ENCODE data around the gene NCL. TPM values are rescaled to one million over a fixed set of nuclear protein-coding genes. Genes with fewer than 3 reads are reported as not detected.

The NCL gene
- total RNA-seq, 1 experiment from 2014 or later = 1,077 TPM

- ATAC-seq (no peak), DNase-seq (ENCODE audit: low read depth, low spot score) (no peak)
- RAD21 ChIA-PET (ENCODE audit: low non-redundant PET in 1 of 2, low total read pairs in 2 of 2, uncharacterized antibody in 2 of 2, unreplicated experiment in 2 of 2) = no interaction called here
- BruUV-seq (replicated peaks) = TSS peak; percentile 90
- Histone ChIP-seq H4K20me1 (ENCODE audit: insufficient read depth) (no peaks in the 10 kb centered on the region), H3K9me2 (ENCODE audit: insufficient read depth) (no peaks in the 10 kb centered on the region), H3K9ac (ENCODE audit: low read length) (peak overlapping the region; percentile 93), H3K27ac (ENCODE audit: low read depth, low read length) (peak overlapping the region; percentile 61), H3K9me3 (ENCODE audit: control insufficient read depth in 1 of 2, insufficient read depth in 1 of 2, low read depth in 1 of 2, low read length in 2 of 2) (no peaks in the 10 kb centered on the region), H3K36me3 (ENCODE audit: control insufficient read depth in 1 of 2, insufficient read depth in 2 of 2, low read length in 2 of 2) (no peaks in the 10 kb centered on the region), H3K4me2 (ENCODE audit: low read length) (peak overlapping the region; percentile 96), H3K79me2 (ENCODE audit: insufficient read depth, low read length) (peaks cover 4% of the 10 kb centered on the region; the same call in 1 of the 2 replicates), H2AFZ (ENCODE audit: low read depth, low read length, poor library complexity, severe bottlenecking) (no peak overlapping the region), H3K27me3 (ENCODE audit: insufficient read depth, low read length) (no peaks in the 10 kb centered on the region), H3K4me3 (replicated peaks in 1 of 2; ENCODE audit: low read depth in 1 of 2, low read length in 2 of 2) (peak overlapping the region; percentile 53 to 87), H3K4me1 (ENCODE audit: control insufficient read depth in 1 of 2, insufficient read depth in 2 of 2, low read length in 2 of 2) (peaks cover 7 to 23% of the 10 kb centered on the region in 2 experiments)
- intact Hi-C loops (cut with micrococcal nuclease) = no loop called here
- no peak for TF ChIP-seq CEBPB (IDR thresholded peaks at IDR 0.05; ENCODE audit: low read depth)
- no peak for TF ChIP-seq ZNF274 (IDR thresholded peaks at IDR 0.05; ENCODE audit: low read depth, low read length)
- TF ChIP-seq EZH2phosphoT487 (IDR thresholded peaks at IDR 0.05; ENCODE audit: borderline replicate concordance) = no peak
- TF ChIP-seq SIN3A (IDR thresholded peaks at IDR 0.05; ENCODE audit: low read depth) = no peak; the same call in 1 of the 2 replicates
- no peak for TF ChIP-seq MAX (IDR thresholded peaks at IDR 0.05)
- CTCF ChIA-PET = no interaction called here
- POLR2A ChIA-PET = interaction anchor here (1.0 to 1.6 kb wide), 3 partner anchors 18 to 49 kb away, joined by 3 to 5 read pairs (median 3); partner anchors contain the start of gene NCL
Measured at GRCh38 chr2:231513746-231514224, 49.5 kb upstream of the NCL start.

- Histone ChIP-seq H3K27ac (ENCODE audit: low read depth, low read length) (no peak overlapping the region), H3K4me2 (ENCODE audit: low read length) (no peak overlapping the region), H3K9me2 (ENCODE audit: insufficient read depth) (no peaks in the 10 kb centered on the region), H3K4me3 (replicated peaks in 1 of 2; ENCODE audit: low read depth in 1 of 2, low read length in 2 of 2) (no peak overlapping the region), H4K20me1 (ENCODE audit: insufficient read depth) (no peaks in the 10 kb centered on the region), H2AFZ (ENCODE audit: low read depth, low read length, poor library complexity, severe bottlenecking) (no peak overlapping the region), H3K27me3 (ENCODE audit: insufficient read depth, low read length) (no peaks in the 10 kb centered on the region), H3K79me2 (ENCODE audit: insufficient read depth, low read length) (peaks cover 4% of the 10 kb centered on the region; the same call in 1 of the 2 replicates), H3K9me3 (ENCODE audit: control insufficient read depth in 1 of 2, insufficient read depth in 1 of 2, low read depth in 1 of 2, low read length in 2 of 2) (no peaks in the 10 kb centered on the region), H3K4me1 (ENCODE audit: control insufficient read depth in 1 of 2, insufficient read depth in 2 of 2, low read length in 2 of 2) (peaks cover 7 to 20% of the 10 kb centered on the region in 2 experiments), H3K9ac (ENCODE audit: low read length) (no peak overlapping the region), H3K36me3 (ENCODE audit: control insufficient read depth in 1 of 2, insufficient read depth in 2 of 2, low read length in 2 of 2) (no peaks in the 10 kb centered on the region)
- ATAC-seq (no peak), DNase-seq (ENCODE audit: low read depth, low spot score) (no peak)
- no TSS peak for BruUV-seq (replicated peaks)
- CTCF ChIA-PET = interaction anchor here (1.3 kb wide), 1 partner anchor 30 kb away, joined by 4 read pairs; no protein-coding TSS in a partner anchor
- RAD21 ChIA-PET (ENCODE audit: low non-redundant PET in 1 of 2, low total read pairs in 2 of 2, uncharacterized antibody in 2 of 2, unreplicated experiment in 2 of 2) = no interaction called here
- POLR2A ChIA-PET = interaction anchor here (0.6 to 1.0 kb wide), 2 partner anchors 48 to 129 kb away, joined by 3 to 4 read pairs; partner anchors contain the start of gene NCL
- intact Hi-C loops (cut with micrococcal nuclease) = no loop called here
- no peak for TF ChIP-seq POLR2AphosphoS5 (IDR thresholded peaks at IDR 0.05; ENCODE audit: low read depth, low read length)
Measured at GRCh38 chr2:231512222-231512621, 47.9 kb upstream of the NCL start.

Measured in HCT116 (cell line).